Astrocyte of the spinal cord (primary cell): ENCODE measurements around the gene IFFO2.
A peak's percentile ranks its signal among the peaks of the same experiment; 100 is the strongest.

Experiments used
- DNase-seq: peaks from one replicate; pipeline ENCODE4 v3.0.0; 2011; ENCODE audit warnings: low read depth, low spot score
- H3K4me3 ChIP-seq: 2 replicates; pipeline ENCODE4 v1.5.1; 2011; ENCODE audit warnings: low read depth, mild to moderate bottlenecking, low read length, moderate library complexity
- in situ Hi-C: cut with HindIII; loops from 2 replicates; pipeline ENCODE4 v1.10.0; 2017; ENCODE audit warnings: low sequenced_read_pairs
- TF ChIP-seq, protein P1 (sequence below): IDR thresholded peaks from 2 replicates; pipeline ENCODE4 v1.5.1; 2012; ENCODE audit warnings: low read depth, mild to moderate bottlenecking, low read length, inconsistent platforms

Gene IFFO2

DNA sequence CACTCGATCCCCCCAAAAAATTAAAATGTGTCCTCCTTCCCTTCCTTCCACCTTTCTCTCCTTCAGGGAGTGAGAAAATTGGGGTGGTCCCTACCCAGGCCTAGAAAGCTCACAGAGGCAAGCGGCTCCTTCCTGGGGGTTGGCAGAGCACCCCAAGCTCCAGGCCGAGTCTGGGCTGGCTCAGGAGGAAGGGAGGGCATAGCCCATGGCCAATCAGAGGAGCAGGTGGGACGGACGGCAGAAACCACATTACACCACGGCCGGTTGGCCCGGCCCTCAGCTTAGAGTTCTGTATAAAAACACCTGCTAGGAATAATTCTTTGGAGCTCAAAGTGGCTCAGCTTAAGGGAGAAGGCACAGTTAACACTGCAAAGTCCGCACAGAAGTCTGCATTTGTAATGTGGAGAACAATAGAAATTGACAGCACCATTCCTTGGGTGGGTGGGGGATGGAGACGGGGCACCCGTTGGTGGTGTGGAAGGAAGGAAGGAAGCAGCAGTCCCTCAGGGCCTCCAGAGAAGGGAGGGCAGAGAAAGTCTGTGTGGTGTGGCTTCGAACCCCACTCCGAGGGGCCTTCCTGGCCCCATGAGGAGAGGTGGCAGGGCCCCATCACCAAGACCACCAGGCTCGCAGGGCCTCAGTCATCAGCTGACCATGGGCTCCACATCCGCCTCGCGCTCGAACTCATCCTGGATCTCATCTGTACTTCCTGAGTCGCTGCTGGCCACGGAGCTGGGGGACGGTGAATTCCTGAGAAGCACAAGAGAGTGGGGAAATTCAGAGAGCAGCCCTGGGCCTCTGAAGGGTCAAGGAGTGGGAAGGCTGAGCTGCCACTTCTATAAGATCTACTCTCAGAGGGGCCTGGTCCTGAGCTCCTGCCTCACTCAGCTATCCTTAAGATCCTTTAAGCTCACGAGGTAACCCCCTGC is 48.3 kb downstream of the IFFO2 start:
- in situ Hi-C loops = no loop called here
- no peak for DNase-seq
- TF ChIP-seq, protein P1, sequence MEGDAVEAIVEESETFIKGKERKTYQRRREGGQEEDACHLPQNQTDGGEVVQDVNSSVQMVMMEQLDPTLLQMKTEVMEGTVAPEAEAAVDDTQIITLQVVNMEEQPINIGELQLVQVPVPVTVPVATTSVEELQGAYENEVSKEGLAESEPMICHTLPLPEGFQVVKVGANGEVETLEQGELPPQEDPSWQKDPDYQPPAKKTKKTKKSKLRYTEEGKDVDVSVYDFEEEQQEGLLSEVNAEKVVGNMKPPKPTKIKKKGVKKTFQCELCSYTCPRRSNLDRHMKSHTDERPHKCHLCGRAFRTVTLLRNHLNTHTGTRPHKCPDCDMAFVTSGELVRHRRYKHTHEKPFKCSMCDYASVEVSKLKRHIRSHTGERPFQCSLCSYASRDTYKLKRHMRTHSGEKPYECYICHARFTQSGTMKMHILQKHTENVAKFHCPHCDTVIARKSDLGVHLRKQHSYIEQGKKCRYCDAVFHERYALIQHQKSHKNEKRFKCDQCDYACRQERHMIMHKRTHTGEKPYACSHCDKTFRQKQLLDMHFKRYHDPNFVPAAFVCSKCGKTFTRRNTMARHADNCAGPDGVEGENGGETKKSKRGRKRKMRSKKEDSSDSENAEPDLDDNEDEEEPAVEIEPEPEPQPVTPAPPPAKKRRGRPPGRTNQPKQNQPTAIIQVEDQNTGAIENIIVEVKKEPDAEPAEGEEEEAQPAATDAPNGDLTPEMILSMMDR = no peak
- no peak overlapping the region for H3K4me3 ChIP-seq

DNA sequence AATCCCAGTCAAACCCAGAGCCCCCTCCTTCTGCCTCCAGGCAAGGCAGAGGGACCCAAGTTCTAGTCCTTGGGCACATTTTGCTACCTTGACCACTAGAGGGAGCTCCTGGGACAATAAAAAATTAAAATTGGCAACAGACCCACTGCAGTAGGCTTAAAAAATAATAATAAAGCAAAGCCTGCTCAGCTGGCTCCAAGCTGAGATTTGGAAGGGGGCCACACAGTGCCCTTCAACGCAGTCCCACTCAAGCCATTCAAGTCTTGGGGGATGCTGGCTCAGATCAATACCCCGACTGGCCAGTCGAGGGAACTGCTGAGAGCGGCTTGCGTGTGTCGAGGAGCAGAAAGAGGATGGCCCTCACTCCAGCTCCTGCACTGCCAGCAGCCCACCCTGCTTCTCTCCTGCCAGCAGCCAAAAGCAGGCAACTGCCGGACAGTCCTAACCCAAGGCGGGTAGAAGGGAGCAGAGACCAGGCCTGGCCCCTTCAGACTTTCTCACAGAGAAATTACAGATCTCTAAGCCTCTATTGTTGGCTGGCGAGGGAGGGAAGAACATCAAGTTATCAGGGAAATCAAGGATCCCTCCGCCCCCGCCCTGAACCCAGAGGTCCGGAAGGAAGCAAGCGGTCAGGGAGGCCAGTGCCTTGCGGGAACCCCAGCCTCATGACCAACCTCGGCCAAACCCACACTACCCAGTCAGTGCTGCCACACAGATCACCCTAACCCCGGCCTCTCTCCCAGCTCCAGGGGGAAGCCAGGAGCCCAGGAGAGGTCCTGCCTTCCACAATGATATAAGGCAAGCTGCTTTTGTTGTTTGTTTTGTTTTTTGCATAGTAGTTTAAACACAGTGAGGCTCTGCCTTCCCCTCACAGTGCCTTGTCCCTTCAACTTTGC is 49.2 kb downstream of the IFFO2 start:
- TF ChIP-seq, protein P1 = peak; percentile 72
- DNase-seq = peak; percentile 69
- no peak overlapping the region for H3K4me3 ChIP-seq
- in situ Hi-C loops = no loop called here

DNA sequence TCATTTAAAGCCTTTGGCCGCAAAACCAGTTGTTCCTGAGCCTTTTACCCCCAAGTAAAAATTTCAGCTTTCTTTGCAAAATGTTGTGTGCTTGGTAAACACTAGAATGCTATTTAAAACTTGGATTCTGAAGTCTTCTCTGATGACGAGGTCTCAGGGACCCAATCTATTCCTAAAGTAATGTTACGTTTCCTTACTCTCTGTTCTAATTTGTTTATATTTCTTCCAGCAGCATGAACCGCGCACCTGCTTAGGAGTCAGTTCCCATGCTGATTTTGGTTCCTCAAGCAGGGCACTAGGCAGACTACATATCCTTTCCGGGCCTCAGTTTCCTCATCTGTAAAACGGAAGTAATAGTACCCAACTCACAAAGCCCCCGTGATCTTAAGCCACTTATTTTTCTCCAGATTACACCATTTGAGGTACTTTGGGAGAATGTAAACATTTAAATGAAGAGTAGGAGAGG is 53.2 kb downstream of the IFFO2 start:
- peak overlapping the region; percentile 76 for H3K4me3 ChIP-seq
- no peak for DNase-seq
- in situ Hi-C loops = no loop called here
- TF ChIP-seq, protein P1 = no peak

DNA sequence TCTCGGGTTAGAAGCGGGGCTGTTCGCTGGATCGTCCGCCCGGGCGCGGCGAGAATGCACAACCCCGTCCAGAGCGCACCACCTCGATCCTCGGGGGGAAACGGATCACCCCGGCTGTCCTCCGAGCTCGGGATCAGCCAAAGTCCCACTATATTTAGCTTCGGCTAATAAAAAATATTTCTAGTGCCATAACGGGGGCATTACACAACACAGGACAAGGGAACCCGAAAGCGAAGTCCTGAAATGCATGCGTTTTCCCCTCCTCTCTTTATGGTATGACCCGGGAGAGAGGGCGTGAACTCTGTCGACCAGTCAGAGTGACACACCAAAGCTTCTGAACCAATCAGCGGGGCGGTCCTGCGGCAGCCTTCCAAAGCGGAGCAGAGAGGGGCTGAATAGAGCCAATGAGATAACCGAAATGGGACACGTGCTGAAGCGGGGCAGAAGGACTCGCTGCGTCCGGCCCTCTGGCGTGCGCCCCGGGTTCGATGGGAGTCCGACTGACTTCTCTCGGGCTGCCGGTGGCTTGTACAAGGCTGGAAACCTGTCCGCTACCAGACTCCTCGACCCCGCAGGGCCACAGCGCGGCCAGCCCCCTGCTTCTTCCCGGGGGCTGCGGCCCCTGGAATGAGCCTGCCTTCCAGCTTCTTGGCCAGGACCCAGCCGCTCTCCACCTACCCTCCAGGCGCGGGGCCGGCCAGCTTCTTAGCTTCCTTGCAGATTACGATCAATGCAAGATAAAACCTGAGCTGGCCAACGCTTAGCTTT is 53.8 kb downstream of the IFFO2 start, which contains the start of gene ALDH4A1:
Gene ALDH4A1, minus strand, starts transcription at position 33 of the 768 bp plus-strand sequence. Its CDS starts 32 bp downstream, at position 1.
- TF ChIP-seq, protein P1 = no peak
- peak within 1 kb of the TSS; percentile 76 for H3K4me3 ChIP-seq
- in situ Hi-C loops = no loop called here
- DNase-seq = peak; percentile 99

DNA sequence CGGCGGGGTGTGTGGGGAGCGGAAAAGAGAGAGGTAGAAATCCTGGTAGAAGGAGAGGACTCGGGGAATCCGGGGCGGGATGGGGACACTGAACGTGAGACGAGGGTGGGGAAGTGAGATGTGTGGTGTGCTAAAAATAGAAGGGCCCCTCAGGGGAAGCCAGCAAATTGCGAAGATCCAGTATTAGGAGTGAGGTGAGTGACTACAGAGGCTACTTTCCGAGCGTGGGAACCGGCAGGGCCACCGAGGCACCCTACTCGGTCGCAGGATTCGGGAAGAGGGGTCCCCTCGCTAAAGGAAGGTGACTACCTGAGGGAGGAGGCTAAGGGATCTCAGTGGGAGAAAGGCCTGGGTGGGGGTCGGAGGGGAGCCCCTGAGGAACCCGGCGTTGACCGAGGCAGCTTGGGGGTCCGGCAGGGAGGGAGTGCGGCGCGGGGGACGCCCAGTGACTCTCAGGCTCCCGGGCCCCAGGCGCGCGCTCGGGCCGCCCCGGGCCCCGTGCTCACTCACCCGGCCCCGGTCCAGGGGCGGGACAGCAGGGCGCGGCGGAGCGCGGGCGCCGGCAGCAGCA is 54.4 kb downstream of the IFFO2 start:
- TF ChIP-seq, protein P1 = no peak
- in situ Hi-C loops = no loop called here
- no peak for DNase-seq
- H3K4me3 ChIP-seq = peak overlapping the region; percentile 76
